ENCODE measurements around the gene KAT2B.

DNA sequence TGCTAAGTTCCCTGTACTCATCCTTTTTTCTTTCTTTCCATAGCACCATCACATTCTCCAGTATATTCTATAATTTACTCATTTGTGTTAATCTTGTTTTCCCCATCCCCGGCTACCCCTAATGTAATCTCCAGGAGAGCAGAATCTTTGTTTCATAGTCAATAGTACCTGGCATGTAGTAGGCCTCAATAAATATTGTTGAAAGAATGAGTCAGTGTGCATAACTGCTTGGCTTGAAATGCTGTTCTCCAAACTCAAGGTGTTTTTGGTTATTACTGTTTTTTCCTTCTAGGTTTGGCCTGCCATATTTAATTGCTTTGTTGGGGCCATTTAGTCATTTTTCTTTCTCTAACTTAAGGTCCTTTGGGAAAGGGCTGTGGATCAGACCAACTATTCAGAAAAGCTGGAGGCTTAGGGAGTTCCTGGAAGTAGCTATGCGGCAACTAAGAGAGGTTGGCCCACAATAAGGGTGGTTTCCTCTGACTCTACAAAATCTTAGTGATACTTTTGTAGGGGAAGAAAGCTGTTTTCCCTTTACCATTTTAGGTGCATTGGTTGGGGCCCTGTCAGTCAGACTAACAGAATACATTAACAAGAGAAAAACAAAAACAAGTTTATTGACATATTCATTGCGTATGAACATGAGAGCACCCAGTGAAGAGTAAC is 28.4 kb downstream of the KAT2B start:
- TF ChIP-seq, protein P1, sequence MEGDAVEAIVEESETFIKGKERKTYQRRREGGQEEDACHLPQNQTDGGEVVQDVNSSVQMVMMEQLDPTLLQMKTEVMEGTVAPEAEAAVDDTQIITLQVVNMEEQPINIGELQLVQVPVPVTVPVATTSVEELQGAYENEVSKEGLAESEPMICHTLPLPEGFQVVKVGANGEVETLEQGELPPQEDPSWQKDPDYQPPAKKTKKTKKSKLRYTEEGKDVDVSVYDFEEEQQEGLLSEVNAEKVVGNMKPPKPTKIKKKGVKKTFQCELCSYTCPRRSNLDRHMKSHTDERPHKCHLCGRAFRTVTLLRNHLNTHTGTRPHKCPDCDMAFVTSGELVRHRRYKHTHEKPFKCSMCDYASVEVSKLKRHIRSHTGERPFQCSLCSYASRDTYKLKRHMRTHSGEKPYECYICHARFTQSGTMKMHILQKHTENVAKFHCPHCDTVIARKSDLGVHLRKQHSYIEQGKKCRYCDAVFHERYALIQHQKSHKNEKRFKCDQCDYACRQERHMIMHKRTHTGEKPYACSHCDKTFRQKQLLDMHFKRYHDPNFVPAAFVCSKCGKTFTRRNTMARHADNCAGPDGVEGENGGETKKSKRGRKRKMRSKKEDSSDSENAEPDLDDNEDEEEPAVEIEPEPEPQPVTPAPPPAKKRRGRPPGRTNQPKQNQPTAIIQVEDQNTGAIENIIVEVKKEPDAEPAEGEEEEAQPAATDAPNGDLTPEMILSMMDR (IDR thresholded peaks at IDR 0.05): no peak
- TF ChIP-seq EZH2 (IDR thresholded peaks at IDR 0.05; ENCODE audit: borderline replicate concordance, insufficient read depth, low read depth, low read length, poor library complexity, severe bottlenecking): no peak

All from B cell (primary cell).